Measurements from ENCODE around the gene INPP5F. TPM values are rescaled to one million over a fixed set of nuclear protein-coding genes. Genes with fewer than 3 reads are reported as not detected.
"Not testable (repeated sequence)": the region's sequence is repeated elsewhere in the genome, so short reads cannot be mapped to it uniquely, and the experiment has no call there.

INPP5F gene
- total RNA-seq, 2 experiments from 2014 or later: 10.5 to 10.9 TPM

- Mint-ChIP-seq H3K9me3 (no peaks in the 10 kb centered on the region), H3K27me3 (ENCODE audit: low read depth) (no peaks in the 10 kb centered on the region), H3K4me1 (ENCODE audit: low read depth) (peaks cover 70% of the 10 kb centered on the region), H3K36me3 (ENCODE audit: low read depth) (peaks cover 29% of the 10 kb centered on the region), H3K27ac (no peak overlapping the region), H3K4me3 (no peak overlapping the region)
- intact Hi-C loops (cut with micrococcal nuclease): no loop called here
- no peak for DNase-seq
- CTCF ChIA-PET: interaction anchor here (0.8 to 1.0 kb wide), 2 partner anchors 9 to 178 kb away, joined by 3 to 4 read pairs; no protein-coding TSS in a partner anchor
These were observed 138.2 kb downstream of the INPP5F start for GRCh38 chr10:119863951-119864565.

GRCh38 chr10:119865699-119866240 lies 139.9 kb downstream of the INPP5F start:
- intact Hi-C loops (cut with micrococcal nuclease): no loop called here
- Mint-ChIP-seq H3K27ac (no peak overlapping the region), H3K27me3 (ENCODE audit: low read depth) (no peaks in the 10 kb centered on the region), H3K4me3 (no peak overlapping the region), H3K9me3 (no peaks in the 10 kb centered on the region), H3K4me1 (ENCODE audit: low read depth) (peaks cover 68% of the 10 kb centered on the region), H3K36me3 (ENCODE audit: low read depth) (peaks cover 26% of the 10 kb centered on the region)
- no peak for DNase-seq
- CTCF ChIA-PET: no interaction called here

DNA sequence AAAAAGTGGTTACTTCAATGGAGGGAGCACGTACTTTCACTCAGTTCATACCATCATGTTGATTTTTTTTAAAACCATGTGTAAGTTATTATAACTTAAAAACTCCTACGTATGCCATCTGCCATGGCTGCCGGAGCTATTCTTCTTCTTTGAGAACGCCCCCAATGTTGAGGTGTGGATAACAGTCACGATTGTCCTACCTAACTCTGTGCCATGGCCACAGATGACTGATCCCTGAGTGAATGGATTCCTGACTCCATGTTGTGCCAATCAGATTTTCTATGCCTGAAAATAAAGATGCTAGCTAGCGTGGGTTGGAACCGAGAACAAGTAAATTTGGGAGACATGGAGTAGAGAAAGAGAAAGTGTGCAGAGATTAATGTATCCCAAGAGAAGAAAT lies 141.5 kb downstream of the INPP5F start:
- DNase-seq: no peak
- Mint-ChIP-seq H3K4me1 (ENCODE audit: low read depth) (peaks cover 66% of the 10 kb centered on the region), H3K36me3 (ENCODE audit: low read depth) (peaks cover 26% of the 10 kb centered on the region), H3K9me3 (no peaks in the 10 kb centered on the region), H3K27ac (no peak overlapping the region), H3K27me3 (ENCODE audit: low read depth) (no peaks in the 10 kb centered on the region), H3K4me3 (no peak overlapping the region)
- CTCF ChIA-PET: interaction anchor here (0.6 to 1.9 kb wide), 4 partner anchors 8 to 283 kb away, joined by 3 to 9 read pairs (median 4); no protein-coding TSS in a partner anchor
- intact Hi-C loops (cut with micrococcal nuclease): no loop called here

DNA sequence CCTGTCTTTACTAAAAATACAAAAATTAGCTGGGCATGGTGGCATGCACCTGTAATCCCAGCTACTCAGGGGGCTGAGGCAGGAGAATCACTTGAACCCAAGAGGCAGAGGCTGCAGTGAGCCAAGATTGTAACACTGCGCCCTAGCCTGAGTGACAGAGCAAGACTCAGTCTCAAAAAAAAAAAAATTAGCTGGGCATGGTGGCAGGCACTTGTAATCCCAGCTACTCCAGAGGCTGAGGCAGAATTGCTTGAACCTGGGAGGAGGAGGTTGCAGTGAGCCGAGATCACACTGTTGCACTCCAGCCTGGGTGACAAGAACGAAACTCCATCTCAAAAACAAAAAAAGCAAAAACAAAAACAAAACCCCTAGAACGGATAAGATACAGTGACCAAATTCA lies 143.5 kb downstream of the INPP5F start:
- H3K9me3 Mint-ChIP-seq; H3K27me3 Mint-ChIP-seq (ENCODE audit: low read depth); H3K27ac Mint-ChIP-seq; intact Hi-C loops (cut with micrococcal nuclease); DNase-seq: not testable (repeated sequence)
- peaks cover 21% of the 10 kb centered on the region for H3K36me3 Mint-ChIP-seq (ENCODE audit: low read depth)
- CTCF ChIA-PET: interaction anchor here (1.5 kb wide), 1 partner anchor 10 kb away, joined by 8 read pairs; no protein-coding TSS in a partner anchor
- H3K4me3 Mint-ChIP-seq: peak overlapping the region; percentile 7
- peaks cover 61% of the 10 kb centered on the region for H3K4me1 Mint-ChIP-seq (ENCODE audit: low read depth)

DNA sequence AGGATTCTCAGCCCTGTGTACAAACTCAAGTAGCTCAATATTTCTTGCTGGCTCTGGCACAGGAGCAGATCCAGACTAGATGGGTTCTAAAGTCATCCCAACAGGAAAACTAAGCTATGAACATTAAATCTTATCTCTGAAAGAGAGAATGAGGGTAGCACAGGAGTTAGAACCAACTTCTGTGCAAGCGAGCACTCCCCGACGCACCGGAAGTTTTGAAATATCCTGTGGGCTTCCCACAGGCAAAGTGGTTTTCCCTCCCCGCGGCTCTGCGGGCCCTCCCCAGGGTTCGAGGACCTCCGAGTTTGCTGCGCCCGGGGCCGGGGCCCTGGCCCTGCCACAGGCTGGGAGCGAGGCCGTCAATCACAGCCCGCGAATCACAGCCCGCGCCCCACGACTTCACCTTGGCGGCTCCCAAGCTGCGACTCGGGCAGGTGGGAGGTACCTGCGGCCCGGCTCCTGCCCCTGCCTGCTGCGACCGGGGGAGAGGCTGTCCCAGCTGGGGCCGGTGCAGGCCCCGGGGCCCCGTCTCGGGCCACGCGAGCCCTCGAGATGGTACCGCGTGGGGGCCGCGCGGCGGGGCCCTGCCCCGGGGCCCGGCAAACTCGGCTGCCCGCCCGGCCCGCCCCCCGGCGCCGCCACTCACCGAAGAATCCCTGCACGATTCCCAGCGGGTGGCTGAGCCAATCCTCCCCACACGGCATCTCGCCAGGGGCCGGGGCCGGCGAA lies 146.2 kb downstream of the INPP5F start:
- CTCF ChIA-PET: interaction anchor here (0.5 to 3.4 kb wide), 11 partner anchors 9 to 240 kb away, joined by 3 to 28 read pairs (median 3); partner anchors contain the start of gene SEC23IP
- Mint-ChIP-seq H3K4me1 (ENCODE audit: low read depth) (peaks cover 44% of the 10 kb centered on the region), H3K27ac (peak overlapping the region; percentile 86), H3K9me3 (no peaks in the 10 kb centered on the region), H3K27me3 (ENCODE audit: low read depth) (no peaks in the 10 kb centered on the region), H3K4me3 (peak overlapping the region; percentile 83), H3K36me3 (ENCODE audit: low read depth) (peaks cover 7% of the 10 kb centered on the region)
- peak; percentile 68 for DNase-seq
- intact Hi-C loops (cut with micrococcal nuclease): loop anchor here (1.0 to 2.0 kb wide), 7 partner anchors 13 to 1117 kb away; partner anchors contain the start of genes CACUL1, RGS10 and TIAL1

GRCh38 chr10:119872610-119872859 lies 146.7 kb downstream of the INPP5F start, which contains the start of gene MCMBP:
Gene MCMBP, minus strand, starts transcription at chr10:119872843. Its CDS starts 259 bp downstream, at chr10:119872584.
- Mint-ChIP-seq H3K4me1 (ENCODE audit: low read depth) (peaks cover 41% of the 10 kb centered on the region), H3K27me3 (ENCODE audit: low read depth) (no peaks in the 10 kb centered on the region), H3K4me3 (peak within 1 kb of the TSS; percentile 83), H3K36me3 (ENCODE audit: low read depth) (peaks cover 5% of the 10 kb centered on the region), H3K27ac (peak within 1 kb of the TSS; percentile 86), H3K9me3 (no peaks in the 10 kb centered on the region)
- intact Hi-C loops (cut with micrococcal nuclease): loop anchor here (1.0 to 2.0 kb wide), 6 partner anchors 46 to 1118 kb away; partner anchors contain the start of genes CACUL1, RGS10 and TIAL1
- CTCF ChIA-PET: interaction anchor here (0.9 to 3.4 kb wide), 4 partner anchors 11 to 122 kb away, joined by 3 to 28 read pairs (median 8); no protein-coding TSS in a partner anchor
- DNase-seq: no peak

DNA sequence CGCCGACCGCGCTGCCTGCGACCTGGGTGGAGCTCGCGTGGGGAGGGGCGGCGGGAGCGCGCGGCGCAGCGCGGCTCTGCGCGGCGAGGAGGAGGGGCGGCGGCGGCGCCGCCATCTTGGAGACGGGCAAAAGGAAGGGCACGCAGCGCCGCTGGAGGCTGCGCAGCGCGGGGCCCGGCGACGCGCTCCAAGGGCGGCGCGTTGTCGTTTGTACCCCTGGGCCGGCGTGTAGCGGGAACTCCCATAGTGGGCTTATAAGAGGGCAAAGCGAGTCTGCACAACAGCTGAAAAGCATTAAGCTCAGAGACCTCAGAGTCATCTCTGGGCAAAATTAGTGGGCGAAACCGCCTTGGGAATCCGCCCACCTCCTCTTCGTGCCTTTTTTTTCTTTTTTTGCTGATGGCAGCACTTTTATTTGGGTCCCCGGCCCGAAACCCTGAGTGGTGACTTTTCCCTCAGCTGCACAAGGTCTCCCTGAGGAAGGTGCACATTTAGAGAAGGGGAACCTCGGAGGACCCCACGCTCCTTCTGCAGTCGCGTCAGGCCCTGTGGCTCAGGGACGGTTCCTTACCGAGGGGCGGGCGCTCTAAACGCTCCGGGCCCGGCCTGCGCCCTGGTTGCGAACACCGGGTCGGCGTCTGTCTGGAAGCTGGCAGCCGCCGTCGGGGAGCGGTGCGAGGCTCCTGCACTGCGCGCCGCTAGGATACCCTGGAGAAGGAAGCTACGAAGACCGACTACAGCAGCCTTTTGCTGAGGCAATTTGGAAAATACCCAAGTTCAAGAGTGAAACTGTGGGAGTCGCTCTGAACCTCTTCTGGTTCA lies 147.2 kb downstream of the INPP5F start:
- intact Hi-C loops (cut with micrococcal nuclease): loop anchor here (1.0 to 2.0 kb wide), 8 partner anchors 19 to 1118 kb away; partner anchors contain the start of genes CACUL1, RGS10, SEC23IP and TIAL1
- H3K9me3 Mint-ChIP-seq: no peaks in the 10 kb centered on the region
- H3K27ac Mint-ChIP-seq: peak overlapping the region; percentile 84
- peaks cover 5% of the 10 kb centered on the region for H3K36me3 Mint-ChIP-seq (ENCODE audit: low read depth)
- H3K4me3 Mint-ChIP-seq: peak overlapping the region; percentile 83
- peak; percentile 84 for DNase-seq
- CTCF ChIA-PET: interaction anchor here (0.9 to 3.4 kb wide), 6 partner anchors 8 to 122 kb away, joined by 3 to 28 read pairs (median 4); no protein-coding TSS in a partner anchor
- no peaks in the 10 kb centered on the region for H3K27me3 Mint-ChIP-seq (ENCODE audit: low read depth)
- peaks cover 38% of the 10 kb centered on the region for H3K4me1 Mint-ChIP-seq (ENCODE audit: low read depth)

- CTCF ChIA-PET: no interaction called here
- no peak overlapping the region for H3K4me3 Mint-ChIP-seq
- no peaks in the 10 kb centered on the region for H3K36me3 Mint-ChIP-seq (ENCODE audit: low read depth)
- no peaks in the 10 kb centered on the region for H3K27me3 Mint-ChIP-seq (ENCODE audit: low read depth)
- H3K27ac Mint-ChIP-seq: no peak overlapping the region
- H3K9me3 Mint-ChIP-seq: no peaks in the 10 kb centered on the region
- intact Hi-C loops (cut with micrococcal nuclease): no loop called here
- peaks cover 6% of the 10 kb centered on the region for H3K4me1 Mint-ChIP-seq (ENCODE audit: low read depth)
- no peak for DNase-seq
These were observed 152.7 kb downstream of the INPP5F start for GRCh38 chr10:119878524-119878923.

Other genes starting within 250 kb of the INPP5F start
- gene RGS10, start 183.3 kb upstream of the INPP5F start, total RNA-seq: 100 to 1,000 TPM; 234 to 240 TPM
- gene TIAL1, start 129.1 kb upstream of the INPP5F start, total RNA-seq: 100 to 1,000 TPM; 184 to 192 TPM
- 10 to 100 TPM; 20.9 to 24.3 TPM for gene BAG3, start 74.7 kb upstream of the INPP5F start, total RNA-seq
- 10 to 100 TPM; 76.9 to 77.7 TPM for gene MCMBP, start 146.8 kb downstream of the INPP5F start, total RNA-seq
- 10 to 100 TPM; 49.0 to 55.2 TPM for gene SEC23IP, start 166.7 kb downstream of the INPP5F start, total RNA-seq

All from activated naive CD4-positive, alpha-beta T cell treated with anti-CD3 and anti-CD28 coated beads for 36 hours (primary cell).